Measurements from ENCODE around the gene COL16A1. TPM values are rescaled to one million over a fixed set of nuclear protein-coding genes. Genes with fewer than 3 reads are reported as not detected.

COL16A1 gene
- total RNA-seq, 1 donor from 2014 or later, result 11.8 TPM

DNA sequence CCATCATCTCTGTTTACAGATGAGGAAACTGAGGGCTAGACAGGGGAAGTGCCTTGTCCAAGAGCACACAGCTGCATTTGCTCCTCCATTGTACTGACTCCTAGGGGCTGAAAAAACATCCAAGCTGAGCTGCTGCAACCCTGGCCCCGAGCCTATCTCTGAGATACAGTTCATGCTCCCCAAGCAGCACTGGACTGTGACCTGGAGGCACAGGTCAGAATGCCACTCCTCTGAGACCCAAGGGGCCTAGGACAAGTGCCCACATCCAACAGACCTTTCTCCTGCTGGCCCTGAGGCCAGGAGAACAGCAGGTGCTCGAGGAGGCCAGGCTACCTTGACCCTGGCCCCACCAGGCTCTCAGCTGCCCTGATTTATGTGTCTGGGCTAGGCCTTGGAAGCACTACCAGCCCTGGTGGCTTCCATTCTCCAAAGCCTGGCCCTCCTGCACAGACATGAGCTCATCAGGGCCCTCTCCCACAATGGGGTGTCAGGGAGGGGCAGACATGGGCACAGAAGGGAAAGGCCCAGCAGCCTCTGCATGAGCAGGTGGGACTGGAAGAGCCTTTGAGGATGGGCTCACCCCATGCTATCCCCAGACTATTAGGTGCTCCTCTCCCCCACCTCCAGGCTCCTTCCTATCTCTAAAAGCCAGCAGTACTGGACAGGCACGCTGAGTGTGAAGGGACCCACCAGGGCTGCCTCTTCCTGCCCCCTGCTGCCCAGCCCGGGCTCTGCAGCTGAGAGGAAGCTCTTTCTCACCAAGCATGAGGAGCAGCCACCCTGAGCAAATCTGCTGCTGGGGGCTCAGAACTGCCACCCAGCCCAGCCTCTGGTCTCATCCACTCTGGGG, 41.5 kb upstream of the COL16A1 start:
- Histone ChIP-seq H3K4me3 (no peak overlapping the region), H3K27me3 (ENCODE audit: low read depth) (peaks cover 2% of the 10 kb centered on the region), H3K27ac (no peak overlapping the region), H3K9me3 (no peaks in the 10 kb centered on the region), H3K4me1 (no peaks in the 10 kb centered on the region), H3K36me3 (no peaks in the 10 kb centered on the region)
- no peak for DNase-seq
- intact Hi-C loops (cut with DNase I), result no loop called here
- TF ChIP-seq, protein P1, sequence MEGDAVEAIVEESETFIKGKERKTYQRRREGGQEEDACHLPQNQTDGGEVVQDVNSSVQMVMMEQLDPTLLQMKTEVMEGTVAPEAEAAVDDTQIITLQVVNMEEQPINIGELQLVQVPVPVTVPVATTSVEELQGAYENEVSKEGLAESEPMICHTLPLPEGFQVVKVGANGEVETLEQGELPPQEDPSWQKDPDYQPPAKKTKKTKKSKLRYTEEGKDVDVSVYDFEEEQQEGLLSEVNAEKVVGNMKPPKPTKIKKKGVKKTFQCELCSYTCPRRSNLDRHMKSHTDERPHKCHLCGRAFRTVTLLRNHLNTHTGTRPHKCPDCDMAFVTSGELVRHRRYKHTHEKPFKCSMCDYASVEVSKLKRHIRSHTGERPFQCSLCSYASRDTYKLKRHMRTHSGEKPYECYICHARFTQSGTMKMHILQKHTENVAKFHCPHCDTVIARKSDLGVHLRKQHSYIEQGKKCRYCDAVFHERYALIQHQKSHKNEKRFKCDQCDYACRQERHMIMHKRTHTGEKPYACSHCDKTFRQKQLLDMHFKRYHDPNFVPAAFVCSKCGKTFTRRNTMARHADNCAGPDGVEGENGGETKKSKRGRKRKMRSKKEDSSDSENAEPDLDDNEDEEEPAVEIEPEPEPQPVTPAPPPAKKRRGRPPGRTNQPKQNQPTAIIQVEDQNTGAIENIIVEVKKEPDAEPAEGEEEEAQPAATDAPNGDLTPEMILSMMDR (IDR thresholded peaks at IDR 0.05), result peak; percentile 58
- ATAC-seq, result peak; percentile 65 to 73

GRCh38 chr1:31744165-31744888, 40.5 kb upstream of the COL16A1 start:
- intact Hi-C loops (cut with DNase I), result no loop called here
- Histone ChIP-seq H3K4me1 (no peaks in the 10 kb centered on the region), H3K4me3 (no peak overlapping the region), H3K9me3 (no peaks in the 10 kb centered on the region), H3K27me3 (ENCODE audit: low read depth) (no peaks in the 10 kb centered on the region), H3K36me3 (no peaks in the 10 kb centered on the region), H3K27ac (no peak overlapping the region)
- no peak for DNase-seq
- TF ChIP-seq, protein P1 (IDR thresholded peaks at IDR 0.05), result no peak
- ATAC-seq, result no peak

- no peaks in the 10 kb centered on the region for H3K4me1 ChIP-seq
- TF ChIP-seq, protein P1 (IDR thresholded peaks at IDR 0.05), result no peak
- intact Hi-C loops (cut with DNase I), result no loop called here
- no peak overlapping the region for H3K27ac ChIP-seq
- no peak for DNase-seq
- no peaks in the 10 kb centered on the region for H3K36me3 ChIP-seq
- no peaks in the 10 kb centered on the region for H3K27me3 ChIP-seq (ENCODE audit: low read depth)
- H3K4me3 ChIP-seq, result no peak overlapping the region
- ATAC-seq, result no peak
- H3K9me3 ChIP-seq, result no peaks in the 10 kb centered on the region
Measured at GRCh38 chr1:31742462-31743212, 38.8 kb upstream of the COL16A1 start.

DNA sequence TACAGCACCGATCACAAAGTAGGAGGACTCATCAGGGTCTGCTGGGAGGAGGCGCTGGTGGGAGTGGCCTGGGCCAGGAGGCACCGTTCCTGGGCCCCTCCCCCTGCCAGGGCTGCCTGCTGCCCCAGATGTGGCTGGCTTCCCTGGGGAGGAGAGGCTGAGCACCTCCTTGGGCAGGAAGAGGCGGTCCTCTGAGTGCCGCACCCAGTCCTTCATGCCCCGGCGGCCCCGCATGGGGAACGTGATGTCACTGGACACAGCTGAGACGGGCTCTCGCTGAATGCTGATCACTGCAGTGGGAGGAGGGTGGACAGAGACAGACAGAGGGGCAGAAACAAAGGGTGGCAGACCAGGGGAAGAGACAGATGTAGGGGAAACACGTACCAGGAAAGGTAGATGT, 35.5 kb upstream of the COL16A1 start:
- Histone ChIP-seq H3K36me3 (no peaks in the 10 kb centered on the region), H3K27ac (no peak overlapping the region), H3K27me3 (ENCODE audit: low read depth) (no peaks in the 10 kb centered on the region), H3K9me3 (no peaks in the 10 kb centered on the region), H3K4me1 (no peaks in the 10 kb centered on the region), H3K4me3 (no peak overlapping the region)
- ATAC-seq (peak; percentile 19 to 28), DNase-seq (no peak)
- TF ChIP-seq, protein P1 (IDR thresholded peaks at IDR 0.05), result no peak
- intact Hi-C loops (cut with DNase I), result no loop called here

DNA sequence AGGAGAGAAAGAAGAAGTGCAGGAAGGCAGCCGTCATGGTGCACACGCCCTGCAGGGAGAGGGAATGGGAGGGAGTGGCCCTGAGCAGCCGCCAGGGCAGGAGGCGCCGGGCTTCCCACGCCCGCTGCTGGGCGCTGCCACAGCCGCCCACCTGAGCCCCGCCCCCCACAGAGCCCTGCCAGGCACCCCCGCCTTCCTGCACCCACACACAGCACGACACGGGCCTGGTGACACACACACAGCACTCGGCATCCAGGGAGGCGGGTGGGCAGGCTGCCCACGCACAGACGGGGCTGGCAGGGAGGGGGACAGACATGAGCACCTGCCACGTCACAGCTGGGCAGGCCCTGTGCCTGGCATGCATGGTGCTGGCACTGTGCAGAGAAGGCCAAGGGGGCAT, 32.9 kb upstream of the COL16A1 start:
- DNase-seq (no peak), ATAC-seq (peak; percentile 44 to 53)
- TF ChIP-seq, protein P1 (IDR thresholded peaks at IDR 0.05), result no peak
- no peak overlapping the region for H3K27ac ChIP-seq
- no peaks in the 10 kb centered on the region for H3K27me3 ChIP-seq (ENCODE audit: low read depth)
- H3K9me3 ChIP-seq, result no peaks in the 10 kb centered on the region
- no peak overlapping the region for H3K4me3 ChIP-seq
- H3K4me1 ChIP-seq, result no peaks in the 10 kb centered on the region
- intact Hi-C loops (cut with DNase I), result no loop called here
- no peaks in the 10 kb centered on the region for H3K36me3 ChIP-seq
